TTC549 (cell line): ENCODE data around the gene BCL2L11.

Source experiments
- FAIRE-seq: peaks from 2 replicates; lab custom pipeline; 2012; peaks lifted over from hg19 to GRCh38; lab: Jason Lieb, UNC

BCL2L11 gene

DNA sequence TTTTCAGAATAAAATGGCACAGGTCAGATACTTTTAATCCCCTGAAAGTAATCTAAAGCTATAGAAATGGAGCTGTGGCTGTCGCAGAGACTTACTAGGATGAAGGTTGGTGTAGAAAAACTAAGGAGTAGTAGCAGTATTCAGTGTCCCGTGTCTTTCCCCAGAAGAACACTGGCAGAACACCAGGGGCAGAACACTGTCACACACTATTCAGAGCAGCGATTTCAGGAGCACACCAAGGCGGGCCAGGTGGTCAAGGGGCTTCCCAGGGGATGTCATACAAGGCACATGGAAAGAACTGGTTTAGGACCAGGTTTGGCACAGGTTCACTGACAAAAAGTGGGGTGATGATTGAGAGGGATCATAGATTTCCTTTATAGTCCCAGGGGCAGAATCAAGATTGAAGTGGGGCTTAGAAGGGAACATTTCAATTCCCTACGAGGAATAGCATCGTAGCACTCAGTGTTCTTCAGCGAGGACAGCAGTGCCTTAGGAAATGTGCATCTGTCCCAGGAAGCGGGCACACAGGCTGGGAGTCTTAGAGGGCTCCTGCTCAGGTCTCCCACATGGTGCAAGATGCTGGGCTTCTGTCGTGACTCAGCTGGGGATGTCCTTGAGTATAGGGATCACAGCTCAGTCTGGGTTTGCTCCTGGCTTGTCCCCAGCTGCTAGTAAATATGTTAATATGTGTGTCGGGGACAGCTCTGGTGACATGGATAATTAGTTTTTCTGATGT lies 22.6 kb downstream of the BCL2L11 start:
- FAIRE-seq: no peak

DNA sequence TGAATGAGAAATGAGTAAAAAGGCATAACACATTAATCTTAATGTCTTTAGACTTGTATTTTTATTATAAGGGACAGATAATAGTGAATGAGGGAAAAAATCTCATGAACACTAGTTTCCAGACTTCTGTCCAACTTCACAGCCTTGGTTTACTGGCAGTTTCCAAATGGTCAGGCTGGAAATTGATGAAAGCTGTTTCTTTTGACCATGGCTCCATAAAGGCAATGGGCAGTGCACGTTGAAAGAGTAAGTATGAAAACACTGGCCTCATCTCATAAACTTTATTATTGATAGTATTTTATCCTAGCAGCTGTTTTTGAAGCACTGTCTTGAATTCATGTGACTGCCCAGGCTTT lies 23.1 kb downstream of the BCL2L11 start:
- no peak for FAIRE-seq

DNA sequence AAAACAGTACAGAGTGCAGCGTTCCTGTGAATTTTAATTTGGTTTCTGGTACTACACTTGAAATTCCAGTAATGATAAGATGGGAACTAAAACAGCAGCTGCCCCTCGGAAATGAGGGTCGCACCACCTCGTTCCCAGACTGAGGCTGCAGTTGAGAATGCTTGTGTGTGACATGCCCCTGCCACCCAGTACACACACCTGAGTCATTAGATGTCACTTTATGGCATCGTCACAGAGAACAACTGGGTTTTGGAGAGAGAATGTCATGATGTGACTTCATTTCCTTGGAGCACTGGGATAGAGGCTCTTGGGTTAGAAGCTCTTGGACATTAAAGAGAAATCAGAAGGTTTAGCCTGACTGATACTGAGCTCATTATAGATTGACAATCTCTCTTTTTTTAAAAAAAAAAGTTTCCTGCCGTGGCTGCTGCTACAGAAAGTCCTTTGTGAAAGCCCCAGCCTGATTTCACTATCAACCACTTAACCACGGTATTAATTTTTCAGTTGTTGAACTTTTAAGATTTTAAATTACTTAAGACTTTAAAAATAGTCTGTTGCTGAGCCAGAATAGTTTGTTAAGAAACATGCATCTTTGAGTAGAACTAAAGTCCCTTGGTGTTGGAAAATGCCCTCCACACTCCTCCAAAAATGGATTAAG lies 24.5 kb downstream of the BCL2L11 start:
- FAIRE-seq: no peak

DNA sequence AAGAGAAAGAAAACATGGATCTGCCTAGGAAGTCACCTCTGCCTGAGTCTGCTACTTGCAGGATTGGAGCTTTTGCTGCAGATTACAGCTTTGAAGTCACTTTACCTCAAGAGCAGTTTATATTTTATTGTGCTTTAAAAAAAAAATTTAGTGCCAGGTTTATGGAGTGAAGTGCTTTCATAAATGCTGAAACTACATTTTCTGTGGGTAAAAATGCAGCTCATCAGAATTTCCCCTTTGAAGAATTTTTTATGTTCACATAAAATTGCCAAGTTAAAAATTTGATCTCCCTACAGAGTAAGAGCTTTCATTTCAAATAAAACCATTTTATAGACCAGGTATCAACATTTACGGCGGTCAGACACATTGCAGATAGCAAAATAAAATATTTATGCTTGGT lies 25.2 kb downstream of the BCL2L11 start:
- FAIRE-seq: no peak

DNA sequence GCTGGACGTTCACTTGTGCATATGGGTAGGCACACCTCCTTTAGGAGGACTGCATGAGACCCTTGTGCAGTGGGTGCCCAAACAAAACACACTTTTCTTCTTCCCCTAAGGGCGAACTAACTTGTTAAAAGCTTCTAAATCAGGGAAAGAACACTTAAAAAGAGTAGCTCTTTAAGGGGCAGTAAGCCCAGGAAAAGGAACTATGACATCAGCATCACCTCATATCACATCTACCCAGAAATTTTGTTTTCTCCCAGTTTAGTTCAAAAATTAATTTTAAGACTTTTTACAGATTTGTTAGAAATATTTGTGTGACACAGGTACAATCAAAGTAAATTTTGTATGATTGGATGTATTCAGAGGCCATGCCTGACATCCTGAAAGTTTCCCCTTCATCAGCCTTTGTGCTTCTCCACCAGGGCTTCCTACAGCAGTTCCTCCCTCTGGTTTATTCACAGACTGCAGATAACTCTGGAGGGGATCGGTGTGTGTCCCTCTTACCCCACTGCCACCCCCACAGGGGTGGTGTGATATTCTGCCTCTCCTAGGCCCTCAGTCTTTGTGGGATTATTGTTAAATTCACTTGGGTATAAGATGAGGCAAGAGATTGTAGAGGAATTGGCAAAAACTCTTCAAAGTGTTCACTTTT lies 27.6 kb downstream of the BCL2L11 start:
- no peak for FAIRE-seq

DNA sequence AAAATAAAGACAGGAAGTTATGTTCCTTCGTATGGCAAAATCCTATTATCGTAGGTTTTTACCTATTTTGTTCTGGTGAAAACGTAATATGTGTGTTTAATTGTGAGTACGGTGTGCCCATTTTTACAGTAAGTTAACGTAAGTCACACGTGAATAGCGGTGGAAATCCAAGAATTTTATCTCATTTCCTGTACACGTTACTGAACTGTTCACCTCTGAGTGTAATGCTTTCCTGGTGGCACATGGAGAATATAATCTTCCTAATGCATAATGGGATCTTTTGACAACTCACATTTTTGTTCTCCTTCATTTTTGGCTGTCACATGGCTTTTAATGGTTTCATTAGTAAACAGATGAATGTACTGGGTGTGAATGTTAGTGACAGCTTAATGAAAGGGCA lies 28.2 kb downstream of the BCL2L11 start:
- no peak for FAIRE-seq

DNA sequence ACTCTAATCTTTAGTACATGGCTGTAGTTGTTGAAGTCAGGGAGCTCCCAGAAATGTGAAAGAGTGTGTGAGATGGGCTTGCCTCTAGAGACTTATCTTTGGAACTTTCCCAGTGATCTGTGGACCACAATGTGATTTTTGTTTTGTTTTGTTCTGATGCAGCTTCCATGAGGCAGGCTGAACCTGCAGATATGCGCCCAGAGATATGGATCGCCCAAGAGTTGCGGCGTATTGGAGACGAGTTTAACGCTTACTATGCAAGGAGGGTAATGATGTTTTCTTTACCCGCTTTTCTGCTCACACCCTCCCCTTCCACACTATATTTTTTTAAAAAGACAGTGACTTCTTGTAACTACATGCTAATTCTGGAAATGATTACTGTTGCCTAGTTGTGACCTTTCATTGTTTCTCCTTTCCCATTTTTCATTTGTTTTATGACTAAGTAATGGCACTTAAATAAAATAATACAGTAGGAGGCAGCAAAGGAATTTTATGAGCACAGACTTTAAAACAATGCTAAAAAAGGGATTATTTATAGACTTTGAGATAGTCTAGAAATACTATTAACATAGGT lies 29.3 kb downstream of the BCL2L11 start:
- FAIRE-seq: no peak

DNA sequence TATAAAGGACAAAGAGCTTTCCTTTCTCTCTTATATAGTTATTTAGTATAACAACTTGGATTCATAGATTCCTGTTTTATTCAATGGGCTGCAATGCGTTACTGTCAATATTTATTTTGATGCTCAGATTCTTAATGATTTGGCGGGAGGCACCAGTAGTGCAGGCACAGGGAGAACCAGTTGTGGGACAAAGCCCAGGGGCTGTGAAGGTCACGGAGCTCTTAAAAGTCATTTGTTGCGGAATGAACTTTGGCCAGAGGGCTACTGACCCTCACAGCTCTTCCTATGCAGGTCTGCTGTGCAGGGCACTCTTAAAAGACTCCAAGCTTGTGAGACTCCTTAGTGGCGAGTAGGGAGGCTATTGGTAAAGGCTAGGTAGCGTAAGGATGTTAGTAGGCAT lies 34.0 kb downstream of the BCL2L11 start:
- FAIRE-seq: no peak

DNA sequence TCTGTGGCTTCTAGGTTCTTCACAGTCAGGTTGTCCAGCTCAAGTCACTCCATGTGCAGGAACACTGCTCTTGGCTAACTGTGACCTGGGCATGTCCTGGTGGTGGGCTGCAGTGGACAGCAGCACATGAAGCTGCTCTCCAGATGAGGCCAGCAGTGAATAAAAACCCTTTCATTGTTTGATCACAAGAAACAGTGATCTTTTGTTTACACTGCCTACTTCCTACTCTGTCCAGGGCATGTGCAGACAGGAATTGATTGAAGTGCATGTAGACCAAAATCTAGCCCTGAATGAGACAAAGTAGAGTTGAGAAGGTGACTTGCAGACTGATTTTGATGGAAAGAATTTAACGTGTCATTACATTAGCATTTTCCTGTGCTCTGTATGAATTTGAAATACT lies 34.9 kb downstream of the BCL2L11 start:
- FAIRE-seq: no peak

DNA sequence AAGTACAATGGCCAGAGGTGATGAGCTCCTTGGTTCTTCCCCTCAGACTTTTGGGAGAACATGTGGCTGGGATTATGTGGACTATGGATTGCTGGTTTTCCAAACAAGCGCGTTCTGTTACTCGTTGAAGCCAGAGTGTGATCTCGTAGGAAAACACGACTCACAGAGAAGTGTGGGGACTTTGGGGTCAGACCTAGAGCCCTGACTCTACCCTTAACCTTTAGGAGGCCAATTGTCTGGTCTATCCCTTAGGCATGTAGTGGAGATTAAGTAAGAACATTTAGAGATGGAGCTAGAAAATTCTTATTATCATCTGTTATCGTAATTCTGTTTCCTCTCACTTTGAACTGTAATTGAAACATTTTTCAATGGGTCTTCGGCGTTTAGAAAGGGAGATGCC lies 35.8 kb downstream of the BCL2L11 start:
- no peak for FAIRE-seq

DNA sequence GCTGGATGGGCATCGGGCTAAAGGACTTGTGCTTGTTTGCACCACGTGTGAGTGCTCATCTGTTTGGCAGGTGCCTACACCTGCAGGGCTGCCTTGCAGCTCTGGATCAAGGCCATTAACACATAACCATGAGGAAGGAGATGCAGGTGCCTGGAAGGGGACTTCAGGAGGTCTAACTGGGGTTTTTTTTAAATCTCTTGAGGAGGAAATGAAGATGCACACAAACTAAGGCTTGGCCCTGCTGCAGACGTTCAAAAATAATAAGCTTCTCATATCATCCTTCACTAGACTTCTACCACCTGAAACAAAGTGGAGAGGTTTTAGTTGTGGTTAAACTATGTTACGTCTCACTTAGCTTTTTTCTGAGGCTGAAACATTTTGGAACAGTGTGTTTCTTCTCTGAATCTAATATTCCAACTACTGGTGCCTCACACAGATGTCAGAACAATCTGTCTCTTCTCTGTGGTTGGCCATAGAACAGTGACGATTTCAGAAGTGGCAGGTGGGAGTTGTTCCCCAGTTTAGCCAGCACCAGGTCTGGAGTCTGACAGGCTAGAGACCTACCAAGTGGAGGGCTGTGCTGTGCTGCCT lies 36.5 kb downstream of the BCL2L11 start:
- FAIRE-seq: no peak

DNA sequence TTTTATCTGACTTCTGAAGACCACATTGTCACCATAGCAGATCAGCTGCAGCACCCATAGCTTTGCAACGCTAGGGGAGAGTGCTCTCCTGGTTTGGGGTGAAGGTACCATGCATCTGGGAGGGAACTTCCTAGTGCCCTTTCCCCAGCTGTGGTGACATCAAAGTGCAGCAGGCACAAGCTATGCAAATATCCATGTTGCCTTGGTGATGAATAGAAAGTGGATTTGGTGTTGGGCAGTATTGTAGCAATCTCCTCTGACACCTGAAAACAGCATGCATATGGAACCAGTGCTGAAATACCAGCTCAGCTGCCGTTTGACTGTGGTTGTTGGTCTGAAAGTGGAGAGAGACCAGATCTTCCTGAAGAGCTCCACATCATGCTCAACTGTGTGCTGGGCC lies 37.1 kb downstream of the BCL2L11 start:
- FAIRE-seq: no peak

DNA sequence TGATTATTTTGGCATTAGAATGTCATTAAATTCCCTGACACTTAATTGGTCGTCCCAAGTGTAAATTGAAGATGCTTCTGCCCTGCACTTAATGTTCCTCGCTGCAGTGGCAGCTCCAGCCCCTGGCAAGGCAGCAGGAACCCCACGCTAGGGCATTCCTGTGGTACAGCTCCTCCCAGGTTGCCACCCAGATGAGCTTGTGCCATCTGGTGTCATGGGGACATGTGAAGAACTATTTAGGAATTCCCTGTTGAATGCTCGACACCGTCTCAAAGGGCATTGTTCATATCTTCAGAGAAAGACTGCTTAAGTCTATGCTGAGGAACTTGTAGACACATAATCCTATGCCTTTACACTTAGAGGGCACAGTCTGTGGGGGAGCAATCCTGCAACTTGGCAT lies 38.9 kb downstream of the BCL2L11 start:
- FAIRE-seq: no peak

DNA sequence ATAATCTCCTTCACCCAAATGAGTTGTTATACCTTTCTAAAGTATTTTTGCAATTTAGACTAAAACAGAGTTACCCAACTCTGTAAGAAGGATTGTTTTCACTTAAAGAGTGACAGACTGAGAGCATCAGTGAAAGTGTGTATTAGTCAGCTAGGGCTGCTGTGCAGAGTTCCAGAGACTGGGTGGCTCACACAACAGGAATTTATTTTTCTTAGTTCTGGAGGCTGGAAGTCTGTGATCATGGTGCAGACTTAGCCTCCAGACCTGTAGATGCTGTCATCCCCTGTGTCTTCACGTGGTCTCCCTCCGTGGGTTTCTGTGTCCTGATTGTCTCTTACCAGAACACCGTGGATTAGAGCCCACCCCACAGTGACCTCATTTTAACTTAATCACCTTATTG lies 40.0 kb downstream of the BCL2L11 start:
- no peak for FAIRE-seq

DNA sequence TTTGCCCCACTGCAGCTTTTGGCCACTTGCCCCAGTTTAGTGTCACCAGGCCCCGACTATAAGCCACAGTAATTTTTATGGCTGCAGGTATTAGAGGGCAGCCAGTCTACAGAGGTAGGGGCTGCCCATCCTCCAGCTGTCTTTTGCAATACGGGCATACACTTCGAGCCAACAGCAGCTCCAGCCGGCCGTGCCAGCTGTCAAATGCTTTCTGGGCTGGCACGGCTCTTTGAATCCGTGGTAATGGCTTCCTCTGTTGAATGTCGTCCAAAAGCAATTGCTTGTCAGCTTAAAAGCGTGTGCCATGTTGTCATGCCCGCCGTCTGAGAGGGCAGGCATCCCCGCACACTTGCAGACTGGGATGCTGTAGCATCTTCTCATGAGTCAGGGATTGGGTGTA lies 41.3 kb downstream of the BCL2L11 start:
- no peak for FAIRE-seq

DNA sequence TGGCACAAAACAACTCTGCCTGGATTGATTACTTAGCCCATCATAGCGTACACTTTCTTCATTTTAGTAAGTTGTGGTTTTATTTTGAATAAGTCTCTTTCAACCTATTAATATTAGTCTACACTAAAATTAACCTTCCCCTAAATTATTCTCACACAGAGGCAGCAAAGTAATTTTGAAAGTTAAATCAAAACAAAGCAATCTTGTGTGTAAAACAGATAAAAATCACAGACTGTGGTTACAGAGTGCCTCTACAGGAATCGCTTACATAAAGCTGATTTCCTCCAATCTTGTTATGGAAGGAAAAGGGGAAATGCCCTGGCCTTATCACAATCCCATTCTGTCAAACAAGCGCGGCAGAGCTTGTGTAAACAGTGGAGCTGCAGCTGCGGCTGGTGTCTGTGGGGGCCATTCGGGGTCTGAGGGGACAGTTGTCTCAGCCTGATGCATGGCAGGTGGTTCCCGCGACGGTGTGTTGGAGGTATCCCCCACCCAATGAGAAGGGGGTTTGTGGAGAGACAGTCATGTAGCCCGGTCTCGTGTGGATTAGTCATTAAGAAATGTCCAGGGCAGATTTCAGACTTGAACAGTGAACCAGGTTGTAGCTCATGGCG lies 42.1 kb downstream of the BCL2L11 start:
- FAIRE-seq: no peak

DNA sequence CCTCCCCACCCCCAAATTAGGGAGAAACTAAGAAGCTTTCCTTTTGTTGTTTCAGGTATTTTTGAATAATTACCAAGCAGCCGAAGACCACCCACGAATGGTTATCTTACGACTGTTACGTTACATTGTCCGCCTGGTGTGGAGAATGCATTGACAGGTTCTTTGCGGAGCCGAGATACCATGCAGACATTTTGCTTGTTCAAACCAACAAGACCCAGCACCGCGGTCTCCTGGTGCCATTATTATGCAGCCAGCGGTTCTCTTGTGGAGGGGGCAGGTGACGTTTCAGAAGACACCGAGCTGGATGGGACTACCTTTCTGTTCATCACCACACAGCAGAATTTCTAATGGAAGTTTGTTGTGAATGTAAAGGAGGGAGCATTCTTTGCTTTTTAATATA lies 43.4 kb downstream of the BCL2L11 start:
- no peak for FAIRE-seq

DNA sequence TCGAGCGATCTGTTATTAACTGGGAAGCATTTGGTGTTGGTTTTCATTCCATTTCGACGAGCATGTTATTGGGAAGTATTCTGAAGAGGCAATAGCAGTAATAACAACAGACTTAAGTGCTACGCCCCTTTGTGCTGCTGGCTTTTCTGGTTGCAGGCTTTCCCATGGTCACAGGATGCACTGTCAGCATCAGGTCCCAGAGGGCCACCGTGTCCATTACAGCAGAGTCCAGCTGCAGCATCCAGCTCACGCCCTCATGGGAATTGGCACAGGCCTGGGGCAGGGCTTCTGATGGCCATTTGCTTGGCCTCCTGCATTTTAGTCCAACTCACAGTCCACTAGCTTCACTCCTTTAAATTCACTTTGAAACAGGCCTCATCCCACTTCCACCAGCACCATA lies 44.4 kb downstream of the BCL2L11 start:
- FAIRE-seq: no peak

DNA sequence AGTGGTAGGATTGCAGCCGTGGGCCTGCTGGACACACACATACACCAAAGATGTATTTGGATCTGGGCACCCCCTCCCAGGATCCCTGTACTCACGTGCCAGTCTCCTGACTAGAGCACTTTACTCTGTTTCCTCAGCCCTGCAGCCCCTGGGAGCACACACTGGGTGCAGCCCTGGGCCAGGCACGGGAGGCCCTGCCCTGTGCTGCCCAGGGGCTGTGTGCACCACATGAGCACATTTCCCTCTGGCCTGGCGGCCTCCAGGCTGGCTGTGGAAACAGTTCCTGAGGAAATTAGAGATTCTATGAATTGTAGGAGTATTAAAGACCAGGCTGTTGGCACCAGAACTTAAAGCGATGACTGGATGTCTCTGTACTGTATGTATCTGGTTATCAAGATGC lies 45.4 kb downstream of the BCL2L11 start:
- no peak for FAIRE-seq

DNA sequence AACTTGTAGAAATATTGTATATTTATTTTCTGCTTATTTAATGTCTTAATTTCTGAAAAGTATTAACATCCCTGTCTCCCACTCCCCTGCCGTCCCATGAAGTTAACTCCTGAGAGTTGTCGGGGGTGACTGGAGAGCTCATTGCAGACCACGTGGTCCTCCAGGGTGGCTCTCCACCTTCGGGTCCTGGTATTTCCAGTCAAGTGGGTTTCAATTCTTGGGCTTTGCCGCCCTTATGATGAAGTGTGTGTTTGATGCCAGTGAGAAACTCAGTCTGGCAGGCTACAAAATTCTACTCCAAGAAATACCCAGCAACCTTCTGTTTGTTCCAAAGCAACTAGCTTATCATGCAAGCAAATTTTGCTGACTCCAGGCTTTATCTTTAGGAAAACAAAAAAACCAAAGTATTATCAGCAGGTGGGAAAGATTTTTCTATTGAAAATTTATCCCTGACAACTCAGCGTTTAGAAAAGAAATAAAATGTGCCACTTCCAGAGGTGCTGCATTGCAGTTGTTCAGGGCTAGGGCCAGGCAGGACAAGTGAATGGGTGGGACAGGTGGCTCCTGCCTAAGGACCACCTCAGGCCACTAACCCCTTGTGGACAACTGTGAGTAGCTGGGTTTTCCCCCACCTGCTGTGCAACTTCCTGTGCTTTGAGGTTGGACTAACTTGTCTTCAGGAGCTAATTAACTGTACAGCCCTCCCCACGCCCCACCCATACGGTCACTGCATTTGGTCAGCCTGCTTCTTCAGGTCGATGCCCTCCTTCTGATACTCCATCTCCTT lies 46.6 kb downstream of the BCL2L11 start:
- no peak for FAIRE-seq

DNA sequence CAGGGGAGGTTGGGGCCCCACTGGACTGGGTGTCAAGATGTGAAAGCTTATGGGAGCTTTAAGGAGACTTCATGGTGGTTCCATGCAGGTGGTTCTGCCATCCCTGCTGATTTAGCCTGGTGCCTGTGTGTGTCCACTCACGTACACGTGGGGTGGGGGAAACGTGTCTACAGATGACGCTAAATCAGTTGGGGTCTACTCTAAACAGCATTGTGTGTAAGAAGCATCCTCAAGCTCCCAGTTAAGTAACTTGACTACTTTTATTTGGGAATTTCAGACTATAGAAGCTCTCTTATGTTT lies 47.1 kb downstream of the BCL2L11 start:
- no peak for FAIRE-seq
